HG03139 (cell line): Measurements from ENCODE around the gene MAG.
A peak's percentile ranks its signal among the peaks of the same experiment; 100 is the strongest.

Source experiments
- ATAC-seq: cut with Tn5 transposase; IDR thresholded peaks from one replicate; pipeline ENCODE4 v1.9.1; 2021; ENCODE audit not compliant: unreplicated experiment

Gene MAG

DNA sequence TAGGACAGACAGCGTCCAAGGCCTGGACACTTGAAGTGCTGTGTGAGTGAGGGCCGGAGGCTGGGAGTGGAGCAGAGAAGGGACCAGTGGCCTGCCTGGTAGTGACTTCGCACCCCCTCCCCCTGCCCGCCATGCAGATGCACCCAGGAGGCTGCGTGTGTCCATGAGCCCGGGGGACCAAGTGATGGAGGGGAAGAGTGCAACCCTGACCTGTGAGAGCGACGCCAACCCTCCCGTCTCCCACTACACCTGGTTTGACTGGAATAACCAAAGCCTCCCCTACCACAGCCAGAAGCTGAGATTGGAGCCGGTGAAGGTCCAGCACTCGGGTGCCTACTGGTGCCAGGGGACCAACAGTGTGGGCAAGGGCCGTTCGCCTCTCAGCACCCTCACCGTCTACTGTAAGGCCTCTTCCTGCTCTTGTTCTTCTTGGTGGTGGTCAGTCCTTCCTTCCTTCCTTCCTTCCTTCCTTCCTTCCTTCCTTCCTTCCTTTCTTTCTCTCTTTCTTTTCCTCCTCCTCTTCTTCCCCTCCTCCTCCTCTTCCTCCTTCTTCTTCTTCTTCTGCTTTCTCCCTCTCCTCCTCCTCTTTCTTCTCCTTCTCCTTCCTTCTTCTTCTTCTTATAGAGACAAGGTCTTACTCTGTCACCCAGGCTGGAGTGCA, 49.7 kb downstream of the MAG start:
- no peak for ATAC-seq

GRCh38 chr19:35342430-35342829, 50.5 kb downstream of the MAG start:
- ATAC-seq = no peak

DNA sequence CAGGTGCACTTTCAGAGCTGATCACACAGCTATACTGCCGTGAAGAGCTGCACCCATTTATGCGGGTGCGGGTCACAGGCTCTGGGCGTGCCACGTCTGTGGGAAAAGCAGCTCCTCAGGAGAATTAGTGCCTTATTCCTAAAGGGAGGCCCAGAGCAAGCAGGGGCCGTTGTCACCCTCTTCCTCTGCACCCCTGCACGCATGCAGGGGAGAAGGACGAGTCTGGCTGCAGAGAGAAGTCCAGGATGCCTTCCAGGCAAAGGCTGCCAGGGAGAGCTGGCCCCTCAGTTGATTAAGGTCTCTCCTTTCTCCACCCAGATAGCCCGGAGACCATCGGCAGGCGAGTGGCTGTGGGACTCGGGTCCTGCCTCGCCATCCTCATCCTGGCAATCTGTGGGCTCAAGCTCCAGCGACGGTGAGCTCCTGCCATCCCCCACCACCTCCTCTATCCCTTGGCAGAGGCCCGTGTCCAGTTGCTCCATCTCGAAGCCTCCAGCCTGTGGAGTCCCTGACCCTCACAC, 52.6 kb downstream of the MAG start:
- no peak for ATAC-seq

- ATAC-seq = no peak
These were observed 53.7 kb downstream of the MAG start for GRCh38 chr19:35345671-35346111.

DNA sequence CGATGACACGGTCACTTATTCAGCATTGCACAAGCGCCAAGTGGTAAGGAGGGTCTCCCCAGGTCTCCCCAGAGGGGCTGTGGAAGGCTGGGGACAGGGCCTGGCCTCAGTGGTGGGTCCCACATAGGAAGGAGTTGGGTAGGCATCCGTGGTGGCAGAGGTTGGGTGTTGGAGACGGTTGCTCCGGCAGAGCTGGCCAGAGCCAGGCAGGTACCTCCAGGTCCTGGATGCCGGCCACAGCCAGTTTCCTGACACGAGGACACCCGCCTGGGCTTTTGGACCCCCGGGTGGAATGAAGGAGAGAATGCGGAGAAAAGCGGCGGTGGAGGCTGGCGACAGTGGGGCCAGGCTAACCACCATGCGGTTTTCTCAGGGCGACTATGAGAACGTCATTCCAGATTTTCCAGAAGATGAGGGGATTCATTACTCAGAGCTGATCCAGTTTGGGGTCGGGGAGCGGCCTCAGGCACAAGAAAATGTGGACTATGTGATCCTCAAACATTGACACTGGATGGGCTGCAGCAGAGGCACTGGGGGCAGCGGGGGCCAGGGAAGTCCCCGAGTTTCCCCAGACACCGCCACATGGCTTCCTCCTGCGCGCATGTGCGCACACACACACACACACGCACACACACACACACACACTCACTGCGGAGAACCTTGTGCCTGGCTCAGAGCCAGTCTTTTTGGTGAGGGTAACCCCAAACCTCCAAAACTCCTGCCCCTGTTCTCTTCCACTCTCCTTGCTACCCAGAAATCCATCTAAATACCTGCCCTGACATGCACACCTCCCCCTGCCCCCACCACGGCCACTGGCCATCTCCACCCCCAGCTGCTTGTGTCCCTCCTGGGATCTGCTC, 54.5 kb downstream of the MAG start:
- ATAC-seq = no peak

DNA sequence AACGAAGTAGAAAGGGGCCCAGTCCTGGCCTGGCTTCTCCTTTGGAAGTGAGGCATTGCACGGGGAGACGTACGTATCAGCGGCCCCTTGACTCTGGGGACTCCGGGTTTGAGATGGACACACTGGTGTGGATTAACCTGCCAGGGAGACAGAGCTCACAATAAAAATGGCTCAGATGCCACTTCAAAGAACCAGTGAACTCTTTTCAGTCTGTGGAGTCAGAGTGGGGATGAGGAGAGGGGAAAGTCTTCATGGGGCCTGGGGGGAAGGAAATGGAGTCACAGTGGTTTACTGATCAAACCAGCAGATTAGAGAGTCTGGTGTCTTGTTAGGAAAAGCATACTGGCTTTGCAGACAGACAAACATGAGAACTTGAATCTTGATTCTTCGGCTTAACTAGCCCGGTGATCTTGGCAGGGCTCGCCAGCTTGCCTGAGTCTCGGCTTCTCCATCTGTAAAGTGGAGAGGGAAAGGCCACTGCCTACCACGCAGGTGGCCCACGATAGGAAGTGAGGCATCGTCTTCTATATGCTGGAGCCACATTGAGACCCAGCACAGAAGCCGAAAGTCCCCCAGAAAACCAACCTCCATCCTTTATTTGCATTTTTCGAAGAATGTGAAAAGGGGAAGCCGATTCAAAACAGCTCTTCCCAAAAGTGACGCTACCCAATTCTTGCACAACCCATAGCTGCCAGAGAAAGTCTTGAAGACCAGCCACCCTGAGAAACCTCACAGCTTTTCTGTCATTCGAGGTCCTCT, 55.4 kb downstream of the MAG start, which contains the start of gene FFAR1:
FFAR1 (plus strand) TSS at position 732 of the 759 bp plus-strand sequence. CDS start 3,650 bp downstream, outside the sequence.
- ATAC-seq = peak; percentile 44

- ATAC-seq = no peak
These were observed 56.0 kb downstream of the MAG start for GRCh38 chr19:35347930-35348298.

DNA sequence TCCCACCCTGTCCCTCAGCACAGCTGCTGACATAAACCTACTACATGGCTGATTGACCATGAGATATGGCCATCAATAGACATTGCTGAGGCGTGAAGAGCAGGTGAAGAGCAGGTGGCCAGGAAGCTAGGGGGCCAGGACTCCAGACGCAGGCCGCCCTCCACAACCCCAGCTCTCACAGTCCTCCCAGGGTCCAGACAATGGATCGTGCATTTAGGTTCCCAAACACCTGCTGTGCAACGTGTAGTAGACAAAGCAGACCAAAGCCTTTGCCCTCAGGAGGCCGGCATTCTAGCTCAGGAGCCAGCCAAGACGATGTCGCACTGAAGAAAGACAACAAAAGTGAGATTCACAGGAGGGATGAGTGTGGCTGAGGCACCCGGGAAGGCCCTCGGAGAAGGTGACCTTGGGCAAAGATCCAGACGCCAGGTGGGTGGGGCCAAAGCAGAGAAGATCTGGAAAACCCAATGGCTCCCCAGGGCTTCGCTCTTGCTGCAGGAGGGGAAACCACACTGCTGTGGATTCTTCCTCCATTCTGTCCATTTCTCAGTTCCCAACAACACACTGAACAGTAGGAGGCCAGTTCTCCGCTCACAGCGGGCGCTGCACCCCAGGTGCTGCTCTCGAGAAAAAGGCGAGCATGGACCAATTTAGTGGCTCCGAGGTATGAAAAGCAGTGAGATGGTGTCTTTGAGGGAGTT, 57.1 kb downstream of the MAG start:
- no peak for ATAC-seq

DNA sequence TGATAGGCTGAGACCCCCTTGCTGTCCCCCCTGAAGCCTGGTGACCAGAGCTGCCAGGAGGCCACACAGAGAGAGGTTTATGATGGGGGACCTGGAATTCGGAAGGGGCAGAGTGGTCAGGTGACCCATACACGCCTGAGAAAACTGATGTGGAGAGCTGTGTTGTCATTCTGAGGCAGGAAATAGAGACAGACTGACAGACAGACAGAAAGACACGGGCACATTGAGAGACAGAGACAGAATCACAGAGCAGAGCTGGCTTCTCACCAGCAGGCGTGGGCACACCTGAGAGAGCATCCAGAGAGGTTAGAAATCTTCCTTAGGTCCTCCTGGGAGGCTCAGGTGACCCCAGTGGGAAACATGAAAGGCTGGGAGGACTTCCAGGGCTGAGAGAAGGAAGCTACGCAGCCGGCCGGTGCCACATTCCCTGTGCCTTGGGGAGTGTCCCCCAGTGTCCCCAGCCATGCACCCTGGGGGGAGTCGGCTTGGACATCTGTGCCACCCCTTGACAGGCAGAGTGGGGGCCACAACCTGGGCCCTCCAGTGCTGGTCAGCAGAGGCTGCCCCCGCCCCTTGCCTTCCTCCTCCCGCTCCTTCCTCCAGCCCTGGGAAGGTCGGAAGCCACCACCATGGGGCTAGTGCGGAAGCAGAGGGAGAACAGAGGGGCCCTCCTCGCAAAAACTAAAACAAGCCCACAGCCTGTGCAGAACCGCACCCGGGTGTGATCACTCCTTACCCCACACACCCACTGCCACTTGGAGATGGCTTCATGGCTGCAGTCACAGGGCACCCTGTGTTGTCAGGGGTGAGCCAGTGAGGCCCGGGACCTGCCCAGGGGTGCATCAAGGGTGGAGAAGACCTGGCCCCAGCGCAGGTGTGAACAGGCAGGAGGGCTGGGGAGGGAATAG, 57.9 kb downstream of the MAG start:
- no peak for ATAC-seq

DNA sequence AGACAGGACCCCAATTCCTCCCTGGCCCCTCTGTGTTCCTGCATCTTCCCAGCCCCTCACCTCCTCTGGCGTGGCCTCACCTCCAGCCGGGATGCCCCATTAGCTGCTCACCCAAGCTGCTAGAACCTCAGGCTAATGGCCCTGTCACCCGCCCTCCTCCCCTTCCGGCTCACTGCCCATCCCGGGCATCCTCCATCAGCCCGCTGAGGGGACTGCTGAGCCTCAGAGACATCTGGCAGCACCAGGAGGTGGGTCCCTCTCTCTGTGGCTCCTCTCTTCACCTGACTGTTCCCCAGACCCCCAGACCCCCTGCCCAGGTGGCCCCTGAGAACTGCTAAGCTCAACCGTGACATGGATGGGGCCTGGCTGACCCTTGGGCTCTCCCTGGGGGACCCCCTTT, 58.6 kb downstream of the MAG start:
- no peak for ATAC-seq

- no peak for ATAC-seq
These were observed 59.6 kb downstream of the MAG start for GRCh38 chr19:35351411-35352176.

DNA sequence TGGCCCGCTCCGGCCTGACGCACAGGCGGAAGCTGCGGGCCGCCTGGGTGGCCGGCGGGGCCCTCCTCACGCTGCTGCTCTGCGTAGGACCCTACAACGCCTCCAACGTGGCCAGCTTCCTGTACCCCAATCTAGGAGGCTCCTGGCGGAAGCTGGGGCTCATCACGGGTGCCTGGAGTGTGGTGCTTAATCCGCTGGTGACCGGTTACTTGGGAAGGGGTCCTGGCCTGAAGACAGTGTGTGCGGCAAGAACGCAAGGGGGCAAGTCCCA, 60.2 kb downstream of the MAG start:
- no peak for ATAC-seq

- ATAC-seq = no peak
These were observed 60.7 kb downstream of the MAG start for GRCh38 chr19:35352448-35353304.

- ATAC-seq = no peak
These were observed 61.7 kb downstream of the MAG start for GRCh38 chr19:35353635-35354034.

- no peak for ATAC-seq
These were observed 62.9 kb downstream of the MAG start for GRCh38 chr19:35354898-35355297.

DNA sequence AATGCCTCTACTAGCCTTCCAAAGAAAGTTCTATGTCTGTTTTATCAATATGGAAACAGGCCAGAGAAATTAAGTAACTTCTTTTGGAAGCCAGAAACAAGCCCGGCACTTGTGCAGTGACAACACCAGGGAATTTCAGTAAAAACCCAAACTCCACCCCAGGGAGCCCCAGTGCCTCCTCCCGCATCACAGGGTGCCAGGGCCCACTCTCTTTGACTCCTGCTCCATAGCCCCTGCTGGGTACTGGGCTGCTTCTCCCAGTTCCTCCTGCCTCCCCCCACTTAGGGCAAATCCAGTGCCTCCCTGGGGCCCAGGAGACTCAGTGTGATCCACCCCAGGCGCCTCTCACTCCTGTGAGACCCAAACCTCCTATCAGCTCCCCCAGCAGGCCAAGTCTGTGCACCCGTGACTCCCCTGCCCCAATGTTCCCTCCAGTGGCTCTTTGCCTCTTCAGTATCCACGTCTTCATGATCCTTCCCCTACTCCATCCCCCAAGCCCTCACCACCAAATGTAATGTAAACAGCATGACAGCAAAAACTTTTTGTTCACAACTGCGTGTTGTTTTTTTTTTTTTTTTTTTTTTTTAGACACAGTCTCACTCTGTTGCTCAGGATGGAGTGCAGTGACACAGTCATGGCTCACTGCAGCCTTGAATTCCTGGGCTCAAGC, 64.0 kb downstream of the MAG start:
- ATAC-seq = no peak

- ATAC-seq = no peak
These were observed 66.1 kb downstream of the MAG start, which contains the start of gene FFAR3 for GRCh38 chr19:35357867-35358573. Gene FFAR3 (plus strand): TSS chr19:35358460. CDS start chr19:35358891, 431 bp downstream.
